ENCODE results near the gene ERBB4. TPM values are rescaled to one million over a fixed set of nuclear protein-coding genes. Genes with fewer than 3 reads are reported as not detected.

ERBB4 gene
- total RNA-seq, 1 donor from 2014 or later: 1.8 TPM

DNA sequence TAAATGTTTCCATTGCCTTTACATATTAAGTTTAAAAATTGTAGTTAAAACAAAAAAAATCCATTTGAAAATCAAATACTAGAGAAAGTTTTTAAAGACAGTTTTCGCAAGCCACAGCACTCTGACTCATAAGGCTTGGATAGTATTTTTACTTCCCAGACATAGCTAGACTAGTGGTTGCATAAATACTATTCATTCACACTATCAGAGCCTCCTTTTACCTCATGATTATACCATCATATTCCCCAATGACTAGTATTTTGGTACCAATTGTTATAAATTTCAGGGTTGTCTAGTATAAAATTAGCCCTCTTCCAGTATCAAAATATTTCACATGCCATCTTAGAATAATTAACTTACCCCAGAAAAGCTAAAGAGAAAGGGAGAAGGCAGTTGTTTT lies 393.5 kb downstream of the ERBB4 start:
- Mint-ChIP-seq H3K9me3 (ENCODE audit: unreplicated experiment) (peaks cover 1% of the 10 kb centered on the region), H3K27me3 (ENCODE audit: unreplicated experiment) (no peaks in the 10 kb centered on the region), H3K4me1 (ENCODE audit: low read depth, unreplicated experiment) (no peaks in the 10 kb centered on the region), H3K4me3 (ENCODE audit: unreplicated experiment) (no peak overlapping the region), H3K27ac (ENCODE audit: unreplicated experiment) (no peak overlapping the region), H3K36me3 (ENCODE audit: unreplicated experiment) (no peaks in the 10 kb centered on the region)
- TF ChIP-seq, protein P1, sequence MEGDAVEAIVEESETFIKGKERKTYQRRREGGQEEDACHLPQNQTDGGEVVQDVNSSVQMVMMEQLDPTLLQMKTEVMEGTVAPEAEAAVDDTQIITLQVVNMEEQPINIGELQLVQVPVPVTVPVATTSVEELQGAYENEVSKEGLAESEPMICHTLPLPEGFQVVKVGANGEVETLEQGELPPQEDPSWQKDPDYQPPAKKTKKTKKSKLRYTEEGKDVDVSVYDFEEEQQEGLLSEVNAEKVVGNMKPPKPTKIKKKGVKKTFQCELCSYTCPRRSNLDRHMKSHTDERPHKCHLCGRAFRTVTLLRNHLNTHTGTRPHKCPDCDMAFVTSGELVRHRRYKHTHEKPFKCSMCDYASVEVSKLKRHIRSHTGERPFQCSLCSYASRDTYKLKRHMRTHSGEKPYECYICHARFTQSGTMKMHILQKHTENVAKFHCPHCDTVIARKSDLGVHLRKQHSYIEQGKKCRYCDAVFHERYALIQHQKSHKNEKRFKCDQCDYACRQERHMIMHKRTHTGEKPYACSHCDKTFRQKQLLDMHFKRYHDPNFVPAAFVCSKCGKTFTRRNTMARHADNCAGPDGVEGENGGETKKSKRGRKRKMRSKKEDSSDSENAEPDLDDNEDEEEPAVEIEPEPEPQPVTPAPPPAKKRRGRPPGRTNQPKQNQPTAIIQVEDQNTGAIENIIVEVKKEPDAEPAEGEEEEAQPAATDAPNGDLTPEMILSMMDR (IDR thresholded peaks at IDR 0.05; ENCODE audit: partially characterized antibody, unreplicated experiment): no peak
- no peak for DNase-seq

DNA sequence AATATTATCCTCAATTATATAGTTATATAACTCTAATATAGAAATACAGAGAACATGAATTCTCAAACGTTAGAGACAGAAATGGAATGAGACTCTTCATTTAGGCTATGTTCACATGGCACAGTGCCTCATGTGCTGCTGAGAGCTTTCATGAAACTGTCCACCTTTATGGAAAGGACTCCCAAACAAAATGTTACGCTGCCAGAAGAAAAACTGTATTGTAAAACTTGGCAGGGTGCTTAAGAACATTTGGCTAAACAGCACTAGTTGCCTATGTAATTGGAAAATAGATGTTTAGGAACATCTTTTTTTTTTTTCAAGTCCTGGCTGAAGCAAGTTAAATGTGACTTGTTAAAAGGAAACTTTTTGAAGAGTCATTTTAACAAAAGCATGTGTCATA lies 396.0 kb downstream of the ERBB4 start:
- TF ChIP-seq, protein P1 (IDR thresholded peaks at IDR 0.05; ENCODE audit: partially characterized antibody, unreplicated experiment): no peak
- no peaks in the 10 kb centered on the region for H3K4me1 Mint-ChIP-seq (ENCODE audit: low read depth, unreplicated experiment)
- peaks cover 1% of the 10 kb centered on the region for H3K9me3 Mint-ChIP-seq (ENCODE audit: unreplicated experiment)
- no peaks in the 10 kb centered on the region for H3K36me3 Mint-ChIP-seq (ENCODE audit: unreplicated experiment)
- DNase-seq: no peak
- no peak overlapping the region for H3K4me3 Mint-ChIP-seq (ENCODE audit: unreplicated experiment)
- no peak overlapping the region for H3K27ac Mint-ChIP-seq (ENCODE audit: unreplicated experiment)
- H3K27me3 Mint-ChIP-seq (ENCODE audit: unreplicated experiment): no peaks in the 10 kb centered on the region

DNA sequence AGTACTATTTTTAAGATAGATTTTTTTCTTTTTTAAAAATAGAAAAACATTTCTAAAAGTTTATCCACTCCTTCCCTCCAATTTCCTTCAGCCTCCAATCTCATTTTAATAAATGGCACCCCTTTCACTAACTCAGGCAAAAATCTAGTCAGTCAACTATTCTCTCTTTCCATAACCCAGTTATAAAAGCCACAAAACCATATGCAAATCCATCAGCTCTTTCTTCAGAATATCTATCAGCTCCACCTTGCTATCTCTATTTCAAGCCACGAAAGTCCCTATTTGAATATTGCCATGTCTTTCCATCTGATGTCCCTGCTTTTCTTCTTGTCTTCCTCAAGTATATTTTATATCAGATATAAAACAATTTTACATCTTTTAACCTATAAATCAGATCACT lies 397.1 kb downstream of the ERBB4 start:
- no peak overlapping the region for H3K27ac Mint-ChIP-seq (ENCODE audit: unreplicated experiment)
- H3K36me3 Mint-ChIP-seq (ENCODE audit: unreplicated experiment): no peaks in the 10 kb centered on the region
- peaks cover 1% of the 10 kb centered on the region for H3K9me3 Mint-ChIP-seq (ENCODE audit: unreplicated experiment)
- H3K4me1 Mint-ChIP-seq (ENCODE audit: low read depth, unreplicated experiment): peaks cover 1% of the 10 kb centered on the region
- TF ChIP-seq, protein P1 (IDR thresholded peaks at IDR 0.05; ENCODE audit: partially characterized antibody, unreplicated experiment): no peak
- DNase-seq: no peak
- no peaks in the 10 kb centered on the region for H3K27me3 Mint-ChIP-seq (ENCODE audit: unreplicated experiment)
- no peak overlapping the region for H3K4me3 Mint-ChIP-seq (ENCODE audit: unreplicated experiment)

DNA sequence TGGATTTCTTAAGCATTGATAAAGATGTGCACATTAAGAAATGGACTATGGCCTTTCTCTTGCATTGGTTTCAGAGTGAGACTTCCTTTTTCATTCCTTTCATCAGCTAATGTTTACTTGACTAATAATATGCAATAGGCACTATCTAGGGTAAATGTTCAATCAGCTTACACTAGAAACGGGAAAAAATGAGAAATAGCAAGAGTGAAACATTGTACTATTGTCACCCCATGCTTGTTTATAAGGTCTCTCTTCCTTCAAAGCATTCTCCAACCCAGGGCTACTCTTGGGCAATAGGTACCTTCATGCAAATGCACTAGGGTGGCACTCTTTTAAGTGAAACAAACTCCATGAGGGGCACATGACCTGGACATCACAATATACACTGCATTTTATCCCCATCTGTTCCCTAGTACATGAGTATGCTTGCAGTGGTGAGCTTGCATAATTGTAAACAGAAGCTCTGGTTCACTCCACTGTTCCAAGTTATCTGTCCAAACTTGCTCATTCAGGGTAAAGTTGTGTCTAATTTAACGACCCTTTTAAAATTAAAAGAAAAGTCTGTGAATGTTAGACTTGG lies 402.3 kb downstream of the ERBB4 start:
- Mint-ChIP-seq H3K27ac (ENCODE audit: unreplicated experiment) (peak overlapping the region; percentile 85), H3K27me3 (ENCODE audit: unreplicated experiment) (peaks cover 2% of the 10 kb centered on the region), H3K36me3 (ENCODE audit: unreplicated experiment) (no peaks in the 10 kb centered on the region), H3K4me3 (ENCODE audit: unreplicated experiment) (no peak overlapping the region), H3K9me3 (ENCODE audit: unreplicated experiment) (peaks cover 4% of the 10 kb centered on the region), H3K4me1 (ENCODE audit: low read depth, unreplicated experiment) (peaks cover 11% of the 10 kb centered on the region)
- DNase-seq: no peak
- TF ChIP-seq, protein P1 (IDR thresholded peaks at IDR 0.05; ENCODE audit: partially characterized antibody, unreplicated experiment): no peak

DNA sequence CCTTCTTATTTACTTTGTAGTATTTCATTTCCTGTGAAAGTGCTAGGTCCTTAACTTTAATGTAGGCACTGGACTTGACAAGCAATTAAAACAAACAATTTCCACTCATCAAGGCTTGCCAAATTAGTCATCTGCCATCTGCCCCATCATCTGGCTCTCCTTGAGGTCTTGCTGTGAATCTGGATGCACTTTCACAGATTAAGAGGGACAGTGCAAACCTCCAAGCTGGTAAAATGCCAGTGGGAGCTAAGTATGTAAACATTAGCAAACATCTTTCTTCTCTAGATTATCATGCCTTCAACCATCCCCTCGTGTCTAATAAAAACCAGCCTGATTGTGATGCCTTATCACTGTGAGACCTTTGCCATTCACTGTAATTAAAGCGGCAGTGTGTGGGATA lies 402.9 kb downstream of the ERBB4 start:
- peak; percentile 34 for DNase-seq
- Mint-ChIP-seq H3K36me3 (ENCODE audit: unreplicated experiment) (no peaks in the 10 kb centered on the region), H3K4me1 (ENCODE audit: low read depth, unreplicated experiment) (peaks cover 11% of the 10 kb centered on the region), H3K4me3 (ENCODE audit: unreplicated experiment) (peak overlapping the region; percentile 47), H3K9me3 (ENCODE audit: unreplicated experiment) (peaks cover 4% of the 10 kb centered on the region), H3K27ac (ENCODE audit: unreplicated experiment) (peak overlapping the region; percentile 85), H3K27me3 (ENCODE audit: unreplicated experiment) (peaks cover 2% of the 10 kb centered on the region)
- TF ChIP-seq, protein P1 (IDR thresholded peaks at IDR 0.05; ENCODE audit: partially characterized antibody, unreplicated experiment): no peak
